H9 (cell line): Measurements from ENCODE around the gene CD28. TPM values are rescaled to one million over a fixed set of nuclear protein-coding genes. Genes with fewer than 3 reads are reported as not detected.

Experiments used
- DNase-seq: peaks from one replicate; pipeline ENCODE4 v3.0.0-alpha.2; 2017
- H2AFZ ChIP-seq: one replicate; pipeline ENCODE4 v1.6.1; 2013; ENCODE audit warnings: mild to moderate bottlenecking, low read length, control low read depth, moderate library complexity
- H2AK5ac ChIP-seq: 2 replicates; pipeline ENCODE4 v1.6.1; 2013; ENCODE audit warnings: low read length, control low read depth, mixed read lengths; ENCODE audit not compliant: insufficient read length
- H2BK120ac ChIP-seq: one replicate; pipeline ENCODE4 v1.6.1; 2013; ENCODE audit warnings: low read depth, mild to moderate bottlenecking, low read length, control low read depth, inconsistent platforms; ENCODE audit not compliant: poor library complexity, severe bottlenecking
- H2BK12ac ChIP-seq: 2 replicates; pipeline ENCODE4 v1.6.1; 2013; ENCODE audit warnings: low read length, control low read depth, mixed read lengths, low read depth; ENCODE audit not compliant: insufficient read length
- H2BK15ac ChIP-seq: 2 replicates; pipeline ENCODE4 v1.6.1; 2013; ENCODE audit warnings: low read depth, low read length, control low read depth
- H2BK20ac ChIP-seq: one replicate; pipeline ENCODE4 v1.6.1; 2013; ENCODE audit warnings: low read depth, mild to moderate bottlenecking, low read length, control low read depth, inconsistent platforms; ENCODE audit not compliant: poor library complexity, severe bottlenecking
- H2BK5ac ChIP-seq: 2 replicates; pipeline ENCODE4 v1.6.1; 2013; ENCODE audit warnings: low read length, control low read depth, mixed read lengths; ENCODE audit not compliant: insufficient read length
- H3K14ac ChIP-seq: 2 replicates; pipeline ENCODE4 v1.6.1; 2013; ENCODE audit warnings: low read length, control low read depth; ENCODE audit not compliant: insufficient read depth
- H3K18ac ChIP-seq: 2 replicates; pipeline ENCODE4 v1.6.1; 2013; ENCODE audit warnings: low read depth, mild to moderate bottlenecking, mixed read lengths, low read length, control low read depth; ENCODE audit not compliant: insufficient read length
- H3K23ac ChIP-seq: 2 replicates; pipeline ENCODE4 v1.6.1; 2013; ENCODE audit warnings: low read length, control low read depth, mixed read lengths, low read depth; ENCODE audit not compliant: insufficient read length
- H3K23me2 ChIP-seq: 2 replicates; pipeline ENCODE4 v1.6.1; 2013; ENCODE audit warnings: low read depth, mild to moderate bottlenecking, mixed read lengths, low read length, control low read depth; ENCODE audit not compliant: insufficient read length, poor library complexity, severe bottlenecking
- H3K27ac ChIP-seq: 2 replicates; pipeline ENCODE4 v1.5.1; 2013; ENCODE audit warnings: low read length, control low read depth, mixed read lengths, low read depth; ENCODE audit not compliant: insufficient read length
- H3K27me3 ChIP-seq: 2 replicates; pipeline ENCODE4 v1.6.1; 2013; ENCODE audit warnings: low read length, control low read depth, inconsistent platforms; ENCODE audit not compliant: insufficient read depth
- H3K4ac ChIP-seq: 2 replicates; pipeline ENCODE4 v1.6.1; 2013; ENCODE audit warnings: low read depth, mild to moderate bottlenecking, control low read depth, inconsistent platforms, low read length, moderate library complexity
- H3K4me1 ChIP-seq: 2 replicates; pipeline ENCODE4 v1.6.1; 2013; ENCODE audit warnings: low read length, control low read depth, inconsistent platforms; ENCODE audit not compliant: insufficient read depth
- H3K4me2 ChIP-seq: 2 replicates; pipeline ENCODE4 v1.6.1; 2013; ENCODE audit warnings: low read length, control low read depth, mixed read lengths; ENCODE audit not compliant: insufficient read length, insufficient read depth
- H3K56ac ChIP-seq: 2 replicates; pipeline ENCODE4 v1.6.1; 2013; ENCODE audit warnings: low read depth, mild to moderate bottlenecking, mixed read lengths, low read length, control low read depth; ENCODE audit not compliant: insufficient read length
- H3K79me1 ChIP-seq: 2 replicates; pipeline ENCODE4 v1.6.1; 2013; ENCODE audit warnings: low read depth, mild to moderate bottlenecking, moderate library complexity, low read length, control low read depth, inconsistent platforms; ENCODE audit not compliant: insufficient read depth, poor library complexity, severe bottlenecking
- H3K79me2 ChIP-seq: 2 replicates; pipeline ENCODE4 v1.6.1; 2013; ENCODE audit warnings: low read length, control low read depth, inconsistent platforms; ENCODE audit not compliant: insufficient read depth
- H3K9ac ChIP-seq: 2 replicates; pipeline ENCODE4 v1.6.1; 2013; ENCODE audit warnings: low read length, control low read depth, mixed read lengths; ENCODE audit not compliant: insufficient read length; ENCODE audit errors: extremely low read depth
- H3K9me3 ChIP-seq: one replicate; pipeline ENCODE4 v1.6.1; 2013; ENCODE audit warnings: low read depth, low read length, inconsistent platforms; ENCODE audit not compliant: control insufficient read depth
- H3T11ph ChIP-seq: one replicate; pipeline ENCODE4 v1.6.1; 2013; ENCODE audit warnings: mild to moderate bottlenecking, low read length, control low read depth, inconsistent platforms
- H4K20me1 ChIP-seq: one replicate; pipeline ENCODE4 v1.6.1; 2013; ENCODE audit not compliant: control insufficient read depth, insufficient read length, insufficient read depth
- H4K5ac ChIP-seq: 2 replicates; pipeline ENCODE4 v1.6.1; 2013; ENCODE audit warnings: low read depth, mild to moderate bottlenecking, mixed read lengths, low read length, control low read depth; ENCODE audit not compliant: insufficient read length
- H4K8ac ChIP-seq: replicated peaks from 2 replicates; pipeline ENCODE4 v1.6.1; 2013; ENCODE audit warnings: low read length, control low read depth, mixed read lengths, low read depth; ENCODE audit not compliant: insufficient read length
- H4K91ac ChIP-seq: 2 replicates; pipeline ENCODE4 v1.6.1; 2013; ENCODE audit warnings: low read depth, mild to moderate bottlenecking, moderate library complexity, mixed read lengths, low read length, control low read depth; ENCODE audit not compliant: insufficient read length
- H3K27ac Mint-ChIP-seq, 3 experiments: 2 replicates in 2 of 3; 3 replicates in 1 of 3; pipeline ENCODE4 v1.8.0; 2020 to 2021; ENCODE audit warnings: mixed read lengths in 3 of 3, mild to moderate bottlenecking in 1 of 3, moderate library complexity in 1 of 3
- H3K27me3 Mint-ChIP-seq: 2 replicates; pipeline ENCODE4 v1.8.0; 2021; ENCODE audit warnings: low read depth, mild to moderate bottlenecking, moderate library complexity, mixed read lengths
- H3K36me3 Mint-ChIP-seq, 3 experiments: 2 replicates in 2 of 3; 3 replicates in 1 of 3; pipeline ENCODE4 v1.8.0; 2020 to 2021; ENCODE audit warnings: low read depth in 3 of 3, mixed read lengths in 3 of 3; ENCODE audit not compliant: insufficient read depth in 1 of 3
- H3K4me1 Mint-ChIP-seq, 2 experiments: 2 replicates each; pipeline ENCODE4 v1.8.0; 2020; ENCODE audit warnings: mixed read lengths in 2 of 2
- H3K4me3 Mint-ChIP-seq, 2 experiments: 2 replicates in 1 of 2; 3 replicates in 1 of 2; pipeline ENCODE4 v1.8.0; 2020 to 2021; ENCODE audit warnings: mild to moderate bottlenecking in 2 of 2, mixed read lengths in 2 of 2, moderate library complexity in 1 of 2
- H3K9me3 Mint-ChIP-seq, 2 experiments: 2 replicates in 1 of 2; 3 replicates in 1 of 2; pipeline ENCODE4 v1.8.0; 2020; ENCODE audit warnings: mild to moderate bottlenecking in 2 of 2, mixed read lengths in 2 of 2, moderate library complexity in 1 of 2
- CTCF ChIP-seq: fragments of 200-600 bp; sonication (generic); conservative IDR thresholded peaks from 3 replicates; pipeline ENCODE4 v1.8.0; 2021; ENCODE audit warnings: antibody characterized with exemption, mild to moderate bottlenecking
- WGBS: extraction: QIAGEN DNeasy Blood & Tissue Kit; methylation state at CpG from one replicate; pipeline ENCODE4 v1.1.7; 2013; ENCODE audit warnings: missing lambda C conversion rate, low lambda C conversion rate, mixed read lengths; ENCODE audit not compliant: insufficient read length; ENCODE audit errors: extremely low coverage; 5-methylcytosine and 5-hydroxymethylcytosine counted together
- total RNA-seq: library from RNA; stranded (reverse); gene quantifications from 2 replicates; pipeline ENCODE4 v1.2.1, GENCODE V29; 2021

Gene CD28
- total RNA-seq, 1 experiment from 2014 or later, result not detected

GRCh38 chr2:203750346-203751068, 44.1 kb downstream of the CD28 start:
- Histone ChIP-seq H3K4me1 (no peaks in the 10 kb centered on the region), H3K9me3 (no peaks in the 10 kb centered on the region), H3K79me1 (no peaks in the 10 kb centered on the region), H4K20me1 (no peaks in the 10 kb centered on the region), H3K56ac (no peak overlapping the region), H3K79me2 (no peaks in the 10 kb centered on the region), H3K27me3 (no peaks in the 10 kb centered on the region), H3K23me2 (no peaks in the 10 kb centered on the region), H3K4me2 (no peak overlapping the region), H2AFZ (no peak overlapping the region), H3K9ac (no peak overlapping the region), H4K5ac (no peak overlapping the region), H2AK5ac (no peak overlapping the region), H2BK120ac (no peak overlapping the region), H4K91ac (no peak overlapping the region), H3K18ac (no peak overlapping the region), H2BK20ac (no peak overlapping the region), H3K27ac (no peak overlapping the region), H3K14ac (no peak overlapping the region), H2BK15ac (no peak overlapping the region), H2BK12ac (no peak overlapping the region), H4K8ac (no peak overlapping the region), H3T11ph (no peak overlapping the region), H3K23ac (no peak overlapping the region), H2BK5ac (no peak overlapping the region), H3K4ac (no peak overlapping the region)
- Mint-ChIP-seq H3K4me1 (no peaks in the 10 kb centered on the region), H3K27me3 (no peaks in the 10 kb centered on the region; the same call in 1 of the 2 replicates), H3K9me3 (peaks cover 0 to 5% of the 10 kb centered on the region in 2 experiments; a peak in 3 of 5 replicates), H3K36me3 (no peaks in the 10 kb centered on the region), H3K27ac (no peak overlapping the region), H3K4me3 (no peak overlapping the region)
- no peak for DNase-seq
- no peak for TF ChIP-seq CTCF
- WGBS, result no CpG with 5 or more reads among the region's 6 CpGs
